D341Med (cell line): ENCODE measurements around the gene BCLAF3.

Source experiments
- DNase-seq: peaks from one replicate; pipeline ENCODE4 v3.0.0; 2012; ENCODE audit warnings: low spot score

The BCLAF3 gene

DNA sequence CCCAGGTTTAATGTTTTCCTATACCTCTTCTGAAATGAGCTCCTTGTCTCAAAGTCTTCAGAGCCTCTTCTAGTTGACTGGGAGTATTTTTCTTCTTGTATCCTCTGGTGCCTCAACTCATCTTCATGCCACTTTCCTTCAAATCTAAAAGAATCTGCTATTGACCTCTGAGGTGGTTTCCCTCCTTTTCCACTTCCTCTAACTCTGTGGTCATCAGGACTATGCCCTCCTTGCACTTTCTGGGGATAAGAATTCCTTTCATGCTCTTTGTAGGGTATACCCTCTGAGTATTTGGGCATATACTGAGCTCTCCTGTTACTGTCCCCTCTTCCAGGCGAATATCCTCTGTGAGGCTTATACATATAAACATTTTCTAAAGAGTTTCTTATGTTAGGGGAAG is 24.8 kb downstream of the BCLAF3 start:
- DNase-seq = no peak

DNA sequence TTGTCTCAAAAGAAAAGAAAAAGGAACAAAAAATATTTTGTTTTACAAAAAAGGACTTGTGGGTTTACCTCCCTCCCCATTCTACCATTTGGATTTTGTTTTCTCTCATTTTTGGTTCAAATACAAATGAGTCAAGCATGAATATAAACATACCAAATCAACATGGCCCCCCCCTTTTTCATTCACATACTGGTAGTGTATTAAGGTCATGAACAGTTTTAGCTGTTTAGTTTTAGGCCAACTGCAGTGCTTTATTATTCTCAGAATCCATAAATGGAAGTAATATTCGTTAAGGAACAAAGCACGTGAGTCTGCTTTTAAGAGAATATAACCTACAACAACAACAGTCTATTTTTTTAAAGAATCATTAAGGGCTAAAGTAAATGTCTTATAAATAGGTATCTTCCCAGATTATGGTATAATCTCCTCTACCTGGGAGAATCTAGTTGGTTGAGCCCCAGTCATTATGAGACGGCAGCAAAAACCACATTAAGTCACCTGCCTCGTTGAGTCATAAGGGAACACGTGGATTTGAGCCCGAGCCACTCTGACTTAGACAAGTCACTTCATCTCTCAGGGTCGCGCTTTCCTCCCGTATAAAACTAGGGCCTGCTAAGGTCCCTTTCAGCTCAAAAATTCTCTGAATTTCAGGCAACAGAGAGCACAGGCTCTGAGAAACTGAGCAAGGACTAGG is 26.7 kb downstream of the BCLAF3 start:
- no peak for DNase-seq

GRCh38 chrX:19960913-19961312 is 29.9 kb downstream of the BCLAF3 start:
- no peak for DNase-seq

- no peak for DNase-seq
Observed at GRCh38 chrX:19958552-19959486, 32.0 kb downstream of the BCLAF3 start.

- DNase-seq = no peak
Observed at GRCh38 chrX:19956923-19957322, 33.9 kb downstream of the BCLAF3 start.

- DNase-seq = no peak
Observed at GRCh38 chrX:19956306-19956705, 34.6 kb downstream of the BCLAF3 start.

DNA sequence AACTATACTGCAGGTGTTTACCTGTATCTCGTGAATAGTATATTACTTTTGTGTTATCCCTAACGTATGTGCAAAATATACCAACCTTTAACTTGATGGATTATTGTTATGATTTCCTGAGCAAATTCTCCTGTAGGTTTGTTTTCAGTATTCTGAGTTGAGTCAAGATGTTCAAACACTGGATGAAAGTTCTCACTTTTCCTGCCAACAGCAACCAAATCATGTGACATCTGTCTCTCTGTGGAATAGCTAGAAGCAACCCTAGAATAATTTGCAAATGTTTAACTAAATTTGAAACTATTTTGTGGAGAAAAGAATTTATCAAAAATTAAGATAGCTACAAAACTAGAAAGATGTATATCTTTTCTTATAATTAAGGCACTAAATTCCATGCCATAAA is 35.6 kb downstream of the BCLAF3 start:
- no peak for DNase-seq

DNA sequence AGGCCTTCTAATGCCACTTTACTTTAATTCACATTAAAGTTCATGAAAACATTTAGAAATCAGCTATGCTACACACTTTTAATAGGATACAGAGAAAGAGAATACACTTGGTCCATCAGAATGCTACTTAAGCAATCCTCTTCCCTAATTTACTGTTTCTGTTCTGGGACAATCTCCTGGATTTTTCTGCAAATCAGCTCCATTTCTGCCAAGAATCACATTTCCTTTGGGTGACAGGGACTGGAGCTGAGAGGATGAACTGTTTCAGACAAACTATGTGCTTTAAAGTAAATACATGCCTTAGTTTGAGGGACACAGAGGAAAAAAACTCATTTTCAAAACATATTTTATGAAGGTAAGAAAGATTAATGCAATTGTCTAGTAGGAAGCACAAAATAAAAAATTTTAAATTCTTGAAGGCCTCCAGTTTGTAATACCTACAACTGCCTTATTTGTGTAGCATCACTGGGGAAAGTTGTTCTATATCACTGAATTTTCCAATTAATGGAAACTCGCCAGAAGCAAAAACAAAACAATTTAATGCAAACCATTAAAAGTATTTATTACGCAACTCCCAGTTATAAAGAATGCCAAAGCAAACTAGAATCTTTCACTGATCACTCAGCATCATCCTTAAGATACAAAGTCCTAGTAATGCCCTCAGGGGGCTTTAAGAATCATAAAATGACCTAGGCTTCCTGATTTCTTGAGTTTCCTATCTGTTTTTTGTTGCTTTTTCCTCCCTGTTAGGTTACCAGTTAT is 36.3 kb downstream of the BCLAF3 start:
- no peak for DNase-seq

DNA sequence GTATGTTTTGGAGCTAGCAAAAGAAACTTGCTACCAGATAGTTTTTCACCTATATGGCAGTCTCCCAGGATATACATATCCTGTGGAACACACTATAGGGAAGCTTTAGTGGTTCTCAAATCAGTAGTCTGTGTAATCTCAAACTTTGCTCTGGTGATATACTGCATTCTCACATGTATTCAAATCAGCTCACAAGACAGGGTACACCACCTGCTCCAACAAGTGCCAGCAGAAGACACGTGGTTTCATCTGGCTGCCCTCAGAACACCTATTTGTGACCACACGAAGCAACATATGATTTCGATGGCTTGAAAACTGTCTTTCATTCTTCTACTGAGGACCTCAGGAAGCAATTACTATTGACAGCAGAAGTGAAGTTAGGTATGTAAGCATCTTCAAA is 37.7 kb downstream of the BCLAF3 start:
- no peak for DNase-seq

DNA sequence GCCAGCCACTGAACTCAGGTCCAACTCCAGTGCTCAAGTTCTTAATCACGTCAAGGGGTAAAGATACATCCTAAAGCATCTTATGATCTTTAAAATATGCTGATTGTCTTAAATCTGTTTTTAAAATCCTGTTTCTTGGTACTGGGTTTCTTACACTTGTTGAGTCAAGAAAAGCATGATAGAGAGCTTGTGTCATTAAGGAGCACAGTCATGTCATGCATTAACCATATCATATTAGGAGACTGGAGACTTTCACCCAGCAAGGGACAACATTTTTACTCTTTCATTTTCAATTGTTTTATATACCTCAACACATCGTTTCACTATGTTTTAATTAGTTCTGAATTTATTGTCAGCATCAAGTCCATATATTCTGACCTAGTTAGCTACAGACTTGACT is 41.5 kb downstream of the BCLAF3 start:
- DNase-seq = no peak

- DNase-seq = no peak
Observed at GRCh38 chrX:19947612-19948011, 43.2 kb downstream of the BCLAF3 start.
